GM18499 (cell line): ENCODE results near the gene CEP104.

Experiments used
- ATAC-seq: cut with Tn5 transposase; IDR thresholded peaks from one replicate; pipeline ENCODE4 v1.9.1; 2021; ENCODE audit warnings: moderate number of reproducible peaks; ENCODE audit not compliant: insufficient read depth, unreplicated experiment

CEP104 gene

GRCh38 chr1:3771108-3772026 lies 85.6 kb downstream of the CEP104 start:
- ATAC-seq = no peak

GRCh38 chr1:3770047-3770765 lies 86.8 kb downstream of the CEP104 start:
- ATAC-seq = no peak

GRCh38 chr1:3768811-3769390 lies 88.1 kb downstream of the CEP104 start:
- ATAC-seq = no peak

GRCh38 chr1:3767328-3767925 lies 89.6 kb downstream of the CEP104 start:
- ATAC-seq = no peak

- no peak for ATAC-seq
Observed at GRCh38 chr1:3763351-3764125, 93.5 kb downstream of the CEP104 start.

- no peak for ATAC-seq
Observed at GRCh38 chr1:3762873-3763228, 94.2 kb downstream of the CEP104 start.

GRCh38 chr1:3762151-3762872 lies 94.7 kb downstream of the CEP104 start:
- no peak for ATAC-seq
